NCI-H128 (cell line): ENCODE results near the gene AK8.
"Not testable (repeated sequence)": the region's sequence is repeated elsewhere in the genome, so short reads cannot be mapped to it uniquely, and the experiment has no call there.

Experiments used
- DNase-seq: peaks from one replicate; lab custom pipeline; 2025; ENCODE audit not compliant: unreplicated experiment; lab: John Stamatoyannopoulos, UW

AK8 gene

DNA sequence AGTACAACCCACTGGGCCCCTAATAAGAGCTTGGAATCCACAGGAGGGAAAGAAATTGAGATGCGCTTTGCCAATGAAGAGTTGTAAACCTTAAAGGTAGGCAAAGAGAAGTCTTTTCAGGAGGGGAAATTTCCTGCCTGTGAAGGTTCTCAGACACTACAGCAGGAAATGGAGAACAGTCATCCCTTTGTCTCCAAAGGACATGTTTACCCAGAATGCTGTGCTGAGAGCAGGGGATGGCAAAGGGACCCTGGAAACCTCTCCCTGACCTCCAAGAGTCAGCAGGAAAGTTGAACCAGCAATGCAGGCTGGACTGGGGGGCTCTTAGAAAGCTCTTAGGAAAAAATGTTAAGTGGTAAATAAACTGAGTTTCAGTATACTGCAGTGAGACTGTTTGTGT, 103.2 kb downstream of the AK8 start:
- DNase-seq, result no peak

DNA sequence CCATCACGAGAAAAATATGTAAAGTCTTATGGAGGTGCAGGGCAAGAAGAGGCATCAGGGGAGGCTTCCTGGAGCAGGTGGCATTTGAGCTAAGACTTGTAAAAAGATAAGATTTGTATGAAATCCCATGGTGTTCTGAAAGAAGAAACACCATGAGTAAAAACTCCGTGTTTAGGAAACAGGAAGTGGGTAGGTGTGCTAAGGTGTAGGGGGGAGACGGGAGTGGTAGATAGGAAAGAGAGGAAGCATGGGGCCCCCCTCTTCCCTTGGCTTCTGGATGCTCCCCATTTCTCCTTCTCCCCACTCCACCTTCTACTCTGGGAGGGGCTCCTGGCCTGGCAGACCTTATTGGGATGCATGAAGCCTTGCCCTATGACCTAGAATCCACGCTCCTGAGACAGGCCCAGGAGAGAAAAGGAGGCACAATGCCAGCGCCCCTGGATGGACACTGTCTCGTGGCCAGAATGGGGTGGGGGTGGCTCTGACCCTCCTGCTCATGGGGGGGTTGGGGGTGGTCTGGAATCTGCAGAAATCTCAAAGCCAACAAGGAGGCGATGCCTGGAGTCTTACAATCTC, 104.2 kb downstream of the AK8 start:
- no peak for DNase-seq

DNA sequence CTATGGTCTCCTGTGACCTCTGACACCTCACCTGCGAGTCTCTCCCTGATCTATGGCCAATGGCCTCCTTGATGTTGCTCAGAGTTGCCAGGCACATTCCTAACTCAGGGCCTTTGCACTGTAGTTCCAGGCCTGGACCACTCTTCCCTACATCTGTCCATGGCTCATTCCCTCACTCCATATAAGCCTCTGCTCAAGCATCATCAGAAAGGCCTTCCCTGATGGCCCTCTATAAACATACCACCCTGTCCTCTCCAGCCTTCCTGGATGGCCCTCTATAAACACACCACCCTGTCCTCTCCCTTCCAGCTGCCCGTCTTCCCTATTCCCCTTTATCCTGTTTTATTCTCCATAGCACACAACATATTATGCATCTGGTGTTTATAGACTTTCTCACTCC, 105.0 kb downstream of the AK8 start:
- DNase-seq, result no peak

DNA sequence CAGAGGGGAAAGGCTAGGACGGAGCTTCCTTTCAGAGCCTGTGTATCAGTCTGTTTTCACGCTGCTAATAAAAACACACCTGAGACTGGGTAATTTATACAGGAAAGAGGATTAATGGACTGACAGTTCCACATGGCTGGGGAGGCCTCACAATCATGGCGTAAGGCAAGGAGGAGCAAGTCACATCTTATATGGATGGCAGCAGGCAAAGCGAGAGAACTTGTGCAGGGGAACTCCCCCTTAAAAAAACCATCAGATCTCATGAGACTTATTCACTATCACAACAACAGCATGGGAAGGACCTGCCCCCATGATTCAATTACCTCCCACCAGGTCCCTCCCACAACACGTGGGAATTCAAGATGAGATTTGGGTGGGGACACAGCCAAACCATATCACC, 106.3 kb downstream of the AK8 start:
- not testable (repeated sequence) for DNase-seq

DNA sequence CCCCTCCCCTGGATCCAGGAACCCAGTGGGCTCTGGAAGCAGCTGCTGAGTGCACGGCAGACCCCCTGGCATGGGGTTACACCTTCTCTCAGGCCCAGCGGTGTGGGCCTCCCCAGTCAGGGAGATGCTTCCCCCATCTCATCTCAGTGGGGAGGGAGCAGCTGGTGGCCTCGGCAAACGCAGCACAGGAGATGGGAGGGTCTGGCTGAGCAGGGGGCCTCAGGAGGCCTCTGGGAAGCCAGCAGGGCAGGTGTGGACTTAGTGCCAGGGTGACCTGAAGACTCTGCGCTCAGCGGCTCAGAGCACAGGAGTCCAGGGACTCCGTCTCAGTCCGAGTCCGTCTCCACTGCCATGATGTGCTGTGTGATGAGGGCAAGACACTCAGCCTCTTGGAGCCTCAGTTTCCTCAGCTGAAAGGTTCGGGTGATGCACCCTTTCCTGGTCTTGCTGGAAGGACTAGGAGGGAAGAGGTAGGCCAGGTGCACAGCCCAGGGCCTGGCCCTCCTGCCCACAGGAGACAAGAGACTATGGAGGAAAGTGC, 107.2 kb downstream of the AK8 start:
- no peak for DNase-seq

DNA sequence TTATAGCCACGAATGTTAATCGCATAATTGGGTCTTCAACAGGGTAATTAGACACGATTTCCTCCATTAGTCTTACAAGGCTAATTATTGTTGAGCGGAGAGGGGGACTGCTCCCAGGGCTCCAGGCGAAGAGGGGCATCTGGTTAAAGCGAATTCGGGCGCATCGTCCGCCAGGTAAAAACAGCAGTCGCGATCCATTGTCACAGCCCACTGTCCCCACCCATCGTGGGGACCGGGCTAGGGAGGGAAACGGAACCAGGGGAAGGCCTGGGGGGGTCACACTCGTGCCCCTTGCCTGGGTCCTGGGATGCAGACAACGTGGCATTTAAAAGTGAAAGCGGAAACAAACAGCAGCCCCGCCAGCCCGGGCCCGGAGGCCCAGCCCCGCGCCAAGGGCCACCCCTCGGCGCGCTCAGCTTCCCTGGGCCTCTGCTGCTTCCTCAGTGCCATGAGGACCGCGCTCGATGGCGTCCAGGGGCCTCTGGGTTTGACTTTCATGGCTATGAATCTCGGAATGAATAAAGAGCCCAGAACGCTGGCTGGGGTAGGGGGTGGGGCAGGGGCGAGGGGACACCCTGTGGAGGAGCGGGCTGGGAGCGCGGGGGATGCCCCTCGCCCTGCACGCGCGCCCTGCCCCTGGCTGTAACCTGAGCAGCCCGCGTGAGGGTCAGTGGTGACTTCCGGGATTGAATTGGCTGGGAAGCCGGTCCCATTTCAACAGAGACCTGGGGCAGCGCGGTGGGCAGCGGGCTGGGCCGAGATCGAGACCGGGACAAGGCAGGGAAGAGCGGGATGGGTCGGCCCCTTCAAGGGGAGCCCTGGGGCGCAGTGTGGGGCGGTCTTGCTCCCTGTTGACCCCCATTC, 107.9 kb downstream of the AK8 start:
- no peak for DNase-seq

DNA sequence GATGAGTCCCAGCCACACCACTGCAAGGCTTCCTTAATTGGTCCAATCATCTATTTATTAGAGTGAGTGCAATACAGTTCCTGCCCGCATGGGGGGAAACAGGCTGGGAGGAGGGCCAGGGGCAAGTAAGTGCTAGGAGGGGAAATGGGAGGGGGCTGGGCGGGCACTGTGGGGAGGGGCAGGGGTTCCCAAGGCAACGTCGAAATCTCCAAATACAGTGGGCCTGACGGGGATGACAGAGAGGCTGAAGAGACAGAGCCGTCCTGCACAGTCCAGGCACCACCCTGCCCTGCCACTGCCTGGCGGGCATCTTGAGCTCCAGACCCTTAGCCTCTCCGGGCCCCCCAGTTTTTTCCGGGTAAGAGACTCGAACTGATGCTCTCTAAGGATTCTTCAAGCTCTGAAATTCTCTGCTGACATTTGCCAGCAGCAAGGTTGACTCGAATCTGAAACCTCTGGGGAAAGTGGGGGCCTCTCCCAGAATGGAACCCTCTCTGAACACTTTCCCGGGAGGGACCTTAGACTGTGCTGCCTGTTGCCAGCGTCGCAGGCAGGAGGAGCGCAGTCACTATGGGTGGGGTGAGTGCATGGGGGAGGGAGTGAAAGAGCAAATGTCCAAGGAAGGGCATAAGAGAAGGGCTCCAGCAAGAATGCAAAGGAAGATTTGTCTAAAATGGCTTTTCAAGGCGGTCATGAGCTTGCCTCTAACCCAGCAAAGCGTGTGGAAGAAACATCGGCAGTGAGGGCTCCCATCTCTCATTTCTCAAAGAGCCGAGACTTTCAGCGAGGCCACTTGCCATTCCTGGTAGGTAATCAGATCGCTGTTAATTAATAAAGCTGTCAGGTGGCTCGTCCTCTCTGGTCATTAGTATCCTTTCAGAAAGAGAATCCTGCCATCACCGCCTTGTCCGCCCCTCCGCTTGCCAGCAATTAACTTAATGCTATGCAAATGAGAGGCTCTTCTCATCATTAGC, 108.9 kb downstream of the AK8 start:
- no peak for DNase-seq

DNA sequence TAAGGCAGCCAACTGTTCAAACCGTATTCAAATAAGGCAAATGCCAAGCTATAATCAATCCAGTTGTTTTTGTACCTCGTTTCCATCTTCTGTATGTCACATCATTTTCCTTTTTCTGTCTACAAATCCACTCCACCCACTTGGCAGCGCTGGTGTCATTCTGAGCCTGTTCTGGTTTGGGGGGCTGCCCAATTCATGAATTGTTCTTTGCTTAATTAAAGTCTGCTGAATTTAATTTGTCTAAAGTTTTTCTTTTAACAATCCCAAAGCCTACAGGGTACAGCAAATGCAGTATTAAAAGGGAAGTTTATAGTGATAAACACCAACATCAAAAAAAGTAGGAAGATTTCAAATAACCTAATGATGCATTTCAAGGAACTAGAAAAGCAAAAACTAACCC, 114.5 kb downstream of the AK8 start:
- no peak for DNase-seq

DNA sequence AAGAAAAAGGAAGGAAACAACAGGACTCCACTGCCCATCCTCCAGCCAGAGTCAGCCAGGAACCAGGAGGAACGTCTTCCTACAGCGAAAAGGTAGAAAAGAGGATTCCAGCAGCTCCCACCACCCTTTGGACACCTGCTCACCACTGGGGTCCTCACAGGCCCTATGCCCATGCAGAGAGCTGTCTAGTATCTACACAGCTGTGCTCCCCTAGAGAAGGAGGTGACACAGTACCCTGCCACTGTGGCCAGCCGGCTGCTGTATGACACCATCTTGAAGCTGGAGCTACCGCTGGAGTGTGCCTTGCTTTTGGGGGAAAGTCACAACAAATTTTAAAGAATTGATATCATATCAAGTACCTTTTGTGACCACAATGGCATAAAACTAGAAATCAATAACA, 115.2 kb downstream of the AK8 start:
- DNase-seq, result no peak

DNA sequence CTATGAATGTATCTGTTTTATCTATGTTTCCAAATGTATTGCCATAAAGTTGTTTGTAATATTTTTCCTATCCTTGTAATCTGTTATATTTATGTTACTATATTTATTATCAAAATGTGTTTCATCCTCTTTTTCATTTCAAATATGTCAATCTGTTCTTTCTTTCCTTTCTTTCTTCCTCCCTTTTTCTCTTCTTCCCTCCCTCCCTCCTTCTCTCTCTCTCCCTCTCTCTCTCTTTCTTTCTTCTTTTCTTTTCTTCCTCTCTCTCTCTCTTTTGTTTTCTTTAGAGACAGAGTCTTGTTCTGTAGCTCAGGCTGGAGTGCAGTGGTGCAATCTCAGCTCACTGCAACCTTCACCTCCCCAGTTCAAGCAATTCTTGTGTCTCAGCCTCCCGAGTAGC, 116.5 kb downstream of the AK8 start:
- DNase-seq, result no peak

DNA sequence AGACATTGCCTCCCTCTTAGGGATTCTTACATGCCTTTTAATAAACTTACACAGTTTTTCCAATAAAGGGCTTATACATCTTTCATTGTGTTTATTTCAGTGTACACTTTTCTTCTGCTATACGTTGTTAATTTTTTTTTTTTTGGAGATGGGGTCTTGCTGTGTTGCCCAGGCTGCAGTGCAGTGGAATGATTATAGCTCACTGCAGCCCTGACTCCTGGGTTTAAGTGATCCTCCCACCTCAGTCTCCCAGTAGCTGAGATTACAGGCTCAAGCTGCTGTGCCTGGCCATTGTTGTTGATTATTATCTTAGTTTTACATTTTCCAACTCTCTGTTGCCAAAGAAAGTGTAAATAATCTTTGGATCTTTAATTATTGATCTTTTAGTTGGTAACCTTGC, 118.0 kb downstream of the AK8 start:
- DNase-seq, result no peak

DNA sequence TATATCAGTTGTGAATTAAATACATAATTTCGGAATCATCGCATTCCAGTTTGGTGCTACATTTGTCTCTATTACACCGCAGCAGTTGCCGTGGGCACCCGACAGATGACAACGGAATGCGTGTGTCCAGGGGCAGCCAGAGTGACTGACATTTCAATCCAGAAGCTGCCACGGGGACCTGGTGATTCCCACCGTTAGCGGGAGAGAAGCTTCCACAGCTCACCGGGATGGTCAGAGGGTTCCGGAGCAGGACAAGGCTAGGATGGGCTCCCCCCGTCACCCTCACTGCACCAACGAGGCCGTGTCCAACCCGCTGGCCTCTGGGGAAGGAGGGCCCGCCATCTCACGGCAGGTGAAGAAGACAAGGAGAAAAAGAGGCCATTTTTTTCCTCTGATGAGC, 121.1 kb downstream of the AK8 start:
- DNase-seq, result no peak

DNA sequence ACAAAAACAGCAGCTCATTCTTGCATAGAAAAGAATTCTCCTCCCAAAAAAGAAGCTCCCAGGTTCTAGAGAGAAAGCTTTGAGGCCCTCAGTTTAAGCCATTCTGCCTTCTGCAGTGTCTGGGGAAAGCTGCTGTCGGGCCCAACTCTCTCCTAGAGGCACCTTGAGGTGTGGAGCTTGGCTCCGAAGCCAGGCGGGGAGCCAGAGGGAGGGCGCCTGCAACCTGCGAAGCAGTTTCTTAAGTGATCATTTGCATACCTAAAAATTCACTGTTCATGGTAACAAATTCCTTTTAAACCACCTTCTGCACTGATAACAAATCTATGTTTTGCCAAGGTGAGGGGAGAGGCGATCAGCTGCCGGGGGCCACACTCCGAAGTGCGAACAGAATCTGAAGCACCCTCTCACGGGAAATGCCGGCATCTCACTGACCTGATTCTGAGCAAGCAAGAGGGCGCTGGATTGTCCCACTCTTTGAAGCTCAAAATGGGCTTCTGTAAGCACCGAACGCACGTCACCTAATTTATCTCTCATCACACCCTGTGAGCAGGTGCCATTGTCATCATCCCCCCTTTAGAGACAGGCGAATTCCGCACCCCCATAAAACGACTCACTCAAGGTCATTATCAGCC, 121.8 kb downstream of the AK8 start:
- DNase-seq, result no peak

DNA sequence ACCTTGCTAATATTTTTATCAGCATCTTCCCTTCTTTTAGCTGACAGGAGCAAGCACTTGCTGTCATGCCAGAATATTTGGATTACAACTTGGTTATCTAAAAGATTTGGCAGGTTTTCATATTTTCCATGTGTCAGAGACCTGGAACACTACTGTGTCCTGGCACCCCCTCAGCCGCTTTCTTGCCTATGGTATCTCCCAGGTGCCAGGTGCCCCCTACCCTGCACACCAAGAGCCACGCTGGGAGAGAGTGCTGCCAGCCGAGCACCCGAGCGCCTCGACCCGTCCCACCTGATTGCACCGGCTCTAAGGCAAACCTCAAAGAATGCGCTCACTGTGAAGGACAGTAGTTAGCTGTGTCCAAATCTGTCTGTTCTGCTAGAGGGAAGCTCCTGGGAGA, 123.0 kb downstream of the AK8 start:
- DNase-seq, result no peak

DNA sequence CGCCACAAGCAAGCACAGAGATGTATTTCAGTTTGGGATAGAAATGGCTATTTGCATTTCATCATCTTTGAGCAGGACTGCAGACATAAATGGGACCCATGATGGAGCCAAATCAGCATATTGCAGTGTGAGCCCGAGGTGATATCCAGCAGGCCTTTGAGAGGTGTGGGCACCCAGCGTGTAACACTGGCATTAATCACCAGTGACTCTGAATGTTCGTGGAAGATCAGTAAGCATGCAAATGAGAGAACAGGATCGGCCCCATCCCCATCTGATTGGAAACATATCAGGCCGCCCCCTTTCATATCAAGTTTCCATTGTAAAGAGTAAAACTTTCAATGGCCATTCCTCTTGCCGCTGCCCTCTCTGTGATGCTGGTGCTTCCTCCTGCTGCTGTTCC, 123.8 kb downstream of the AK8 start:
- no peak for DNase-seq

DNA sequence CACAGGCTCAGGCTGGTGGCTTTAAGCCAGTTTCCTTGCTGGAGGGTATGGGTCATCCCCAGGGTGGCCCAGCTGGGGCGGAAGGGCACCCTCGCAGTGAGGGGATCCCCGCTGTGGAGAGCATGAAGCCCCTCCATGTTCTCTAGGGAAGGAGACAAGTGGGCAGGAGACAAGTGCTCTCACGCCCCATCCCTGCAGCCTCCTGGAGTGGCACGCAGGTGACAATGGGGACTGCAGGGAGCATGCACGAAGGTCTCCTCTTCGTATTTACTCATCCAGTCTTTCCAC, 124.5 kb downstream of the AK8 start:
- no peak for DNase-seq

DNA sequence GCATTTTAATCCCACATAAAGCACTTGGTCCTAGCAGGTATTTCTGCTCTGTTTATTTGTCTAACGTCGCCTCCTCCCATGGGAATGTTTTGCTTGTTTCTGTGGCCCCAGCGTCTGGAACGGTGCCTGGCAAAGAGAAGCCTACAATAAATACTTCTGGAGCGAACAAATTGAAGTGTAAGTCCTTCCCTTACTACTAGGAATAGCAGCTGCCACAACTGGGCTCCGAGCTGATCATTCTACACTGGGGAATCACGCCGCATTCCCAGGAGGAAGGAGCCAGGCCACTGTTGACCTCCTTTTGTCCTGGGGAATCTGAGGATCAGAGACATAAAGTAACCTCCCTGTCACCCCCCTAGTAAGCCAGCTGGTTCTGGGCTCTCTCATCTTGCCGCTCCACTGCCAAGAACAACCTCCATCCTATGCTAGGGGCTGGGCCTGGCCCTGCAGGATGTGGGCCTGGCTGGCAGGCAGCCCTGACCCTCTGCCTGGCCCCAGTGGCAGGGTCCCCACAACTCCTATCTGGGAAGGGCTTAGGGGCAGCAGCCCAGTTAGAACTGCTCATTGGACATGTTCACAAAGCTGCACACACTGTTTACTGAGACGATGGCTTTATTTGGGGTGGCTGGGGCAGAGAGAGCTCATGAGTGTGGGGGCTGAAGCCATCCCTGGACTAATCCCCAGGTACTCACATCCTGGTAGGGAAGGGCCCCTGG, 125.0 kb downstream of the AK8 start:
- no peak for DNase-seq

DNA sequence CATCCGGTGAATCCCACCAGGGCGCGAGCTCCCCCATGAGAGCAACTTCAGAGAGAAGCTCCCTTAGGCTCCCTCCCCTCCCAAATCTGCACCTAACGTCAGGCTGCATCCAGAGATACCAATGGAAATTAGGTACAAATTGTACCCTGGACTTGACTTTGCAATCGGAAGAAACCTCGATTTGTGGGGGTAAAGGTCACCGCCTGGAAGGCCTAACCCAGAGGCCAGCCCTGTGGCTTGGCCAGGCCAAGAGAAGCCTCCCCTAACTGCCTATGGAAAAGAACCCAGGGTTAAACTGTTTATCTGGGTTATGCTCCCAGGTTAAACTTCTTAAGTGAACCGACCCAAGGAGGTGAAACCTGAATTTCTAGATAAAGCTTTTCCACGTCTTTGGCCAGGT, 127.4 kb downstream of the AK8 start:
- no peak for DNase-seq

DNA sequence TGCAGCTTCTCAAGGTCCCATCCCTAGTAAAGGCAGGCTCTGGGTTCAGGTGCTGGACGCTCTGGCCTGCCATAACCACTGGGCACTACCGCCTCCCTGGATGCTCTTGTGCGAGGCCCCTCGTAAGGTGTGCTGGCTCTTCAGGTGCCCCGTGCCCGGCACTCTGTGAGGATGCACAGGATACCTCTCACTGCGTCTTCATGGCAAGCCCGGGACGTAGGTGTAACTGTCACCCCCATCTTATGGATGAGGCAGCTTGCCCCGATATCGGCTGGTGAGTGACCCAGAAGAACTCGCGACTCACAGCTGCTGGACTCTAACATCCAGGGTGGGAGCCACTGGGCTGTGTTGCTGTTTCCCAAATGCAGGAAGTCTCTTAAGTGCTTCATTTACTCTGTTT, 128.8 kb downstream of the AK8 start:
- no peak for DNase-seq

DNA sequence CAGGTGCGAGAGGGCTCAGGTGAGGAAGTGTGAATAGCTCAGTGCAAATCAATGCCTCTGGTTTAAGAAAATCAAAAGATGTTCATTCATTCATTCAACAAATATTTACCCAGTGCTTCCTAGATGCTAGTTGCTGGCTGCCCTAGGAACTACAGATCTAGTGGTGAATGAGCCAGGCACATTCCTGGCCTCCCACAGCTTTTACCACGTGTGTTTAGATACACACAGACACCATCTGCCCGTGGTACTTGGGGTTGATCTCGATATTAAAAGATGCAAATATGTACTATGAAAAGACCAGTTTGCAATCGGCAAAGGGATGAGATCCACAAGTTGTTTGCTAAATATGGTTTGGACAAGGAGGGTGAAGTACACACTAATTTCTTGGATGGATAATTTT, 129.6 kb downstream of the AK8 start:
- DNase-seq, result no peak
